GM04503 (cell line): ENCODE data around the gene PSMD6.

Experiments used
- DNase-seq: peaks from one replicate; pipeline ENCODE4 v3.0.0-alpha.2; 2012; ENCODE audit warnings: low read depth

PSMD6 gene

DNA sequence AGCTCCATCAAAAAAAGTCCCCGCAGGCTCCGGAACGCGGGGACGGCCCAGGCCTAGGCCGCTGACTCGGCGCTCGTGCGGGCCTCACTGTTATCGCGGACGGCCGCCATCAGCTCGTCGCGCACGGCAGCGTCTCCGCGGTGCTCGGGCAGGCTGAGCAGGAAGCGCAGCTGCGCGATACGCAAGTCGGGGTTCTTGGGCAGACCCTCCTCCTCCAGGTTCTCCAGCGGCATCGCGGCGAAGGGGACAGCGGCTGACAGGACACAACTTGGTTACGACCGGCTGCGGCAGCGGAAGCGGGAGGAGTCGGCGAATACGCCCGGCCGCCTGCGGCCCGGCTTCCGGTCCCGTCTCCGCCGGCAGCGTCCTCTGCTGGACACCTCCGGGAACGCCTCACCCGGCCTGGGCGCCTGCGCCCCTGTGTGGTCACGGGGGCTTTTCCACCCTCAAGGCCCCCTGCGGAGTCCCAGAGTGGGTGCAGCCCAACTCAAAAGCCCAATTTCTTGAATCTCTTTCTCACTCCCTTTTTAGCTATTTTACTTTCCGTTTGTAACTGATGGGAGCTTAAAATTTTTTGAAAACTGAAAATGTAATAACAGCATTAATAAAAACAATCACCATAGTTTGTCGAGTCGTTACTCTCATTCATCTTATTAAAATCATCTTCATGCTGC, at the start of gene PSMD6:
TSS of gene PSMD6 (minus strand) at position 308 of the 674 bp plus-strand sequence. CDS start at position 233, 75 bp downstream.
- DNase-seq: no peak

DNA sequence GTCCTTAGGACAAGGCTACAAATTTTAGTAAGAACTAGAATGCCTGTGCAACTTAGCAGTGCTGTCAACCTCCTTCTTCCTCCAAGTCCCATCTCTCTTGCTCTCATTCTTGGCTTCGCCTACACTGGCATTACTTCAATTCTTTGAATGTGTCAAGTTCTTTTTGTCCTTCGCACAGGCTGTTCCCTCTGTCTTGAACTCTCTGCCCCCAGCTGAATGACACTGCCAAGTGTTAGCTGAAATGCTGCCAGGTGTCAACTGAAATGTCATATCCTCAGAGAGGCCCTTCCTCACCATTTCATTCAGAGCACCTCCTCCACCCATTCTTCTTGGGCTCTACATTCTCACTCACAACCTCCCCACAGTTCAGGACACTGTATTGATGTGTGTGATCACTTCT, 48.8 kb upstream of the PSMD6 start:
- DNase-seq: no peak

DNA sequence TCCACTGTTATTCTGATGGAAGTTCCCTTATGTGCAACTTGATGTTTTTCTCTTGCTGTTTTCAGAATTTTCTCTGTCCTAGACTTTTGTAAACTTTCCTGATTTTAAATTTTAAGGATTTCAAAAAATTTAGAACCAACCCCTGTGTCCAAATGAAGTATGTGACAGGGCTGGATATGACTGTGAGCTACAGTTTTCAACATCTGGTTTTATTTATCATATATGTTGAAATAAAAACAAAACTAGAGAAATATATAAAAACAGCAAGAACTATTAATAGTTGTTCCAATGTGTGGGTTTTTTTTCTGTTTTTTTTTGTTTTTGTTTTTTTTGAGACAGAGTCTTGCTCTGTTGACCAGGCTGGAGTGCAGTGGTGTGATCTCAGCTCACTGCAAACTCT, 47.4 kb upstream of the PSMD6 start:
- no peak for DNase-seq

DNA sequence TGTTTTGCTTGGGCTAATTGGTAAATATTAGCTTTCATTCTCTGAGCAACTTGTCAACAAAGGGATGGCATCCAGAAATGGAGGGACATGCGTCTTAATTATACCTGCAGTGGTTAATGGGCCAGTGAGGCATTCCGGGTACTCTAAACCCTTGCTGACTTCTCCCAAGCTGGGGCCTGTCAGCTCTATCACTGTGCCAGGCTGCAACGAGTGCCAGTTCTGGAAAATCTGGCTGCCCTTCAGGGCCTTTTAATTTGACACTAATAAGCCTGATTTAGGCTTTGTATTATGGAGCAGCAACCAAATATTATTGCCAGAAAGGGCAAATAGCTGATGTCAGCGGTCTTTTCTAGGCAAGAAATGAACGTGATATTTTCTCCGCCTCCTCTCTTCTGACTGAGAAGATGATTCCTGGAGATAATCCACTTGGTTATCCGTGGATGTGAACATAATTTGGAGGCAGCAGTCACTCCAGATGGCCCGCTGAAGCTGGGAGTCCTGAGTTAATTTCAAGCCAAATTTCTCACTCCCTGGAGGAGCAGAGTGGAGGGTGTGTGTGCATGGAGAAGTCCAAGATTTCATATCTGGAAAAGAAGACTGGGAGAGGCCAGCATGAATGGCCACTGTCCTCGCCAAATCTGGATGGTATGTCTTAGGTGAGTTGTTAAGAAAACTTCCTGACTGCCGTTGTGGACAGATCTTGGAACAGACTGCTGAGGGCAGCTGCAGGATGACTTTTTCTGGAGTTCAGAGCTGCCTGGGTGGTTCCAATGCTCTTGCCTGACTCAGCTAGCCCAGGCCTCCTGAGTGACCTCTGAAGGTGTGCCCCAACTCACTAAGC, 44.4 kb upstream of the PSMD6 start:
- DNase-seq: no peak

DNA sequence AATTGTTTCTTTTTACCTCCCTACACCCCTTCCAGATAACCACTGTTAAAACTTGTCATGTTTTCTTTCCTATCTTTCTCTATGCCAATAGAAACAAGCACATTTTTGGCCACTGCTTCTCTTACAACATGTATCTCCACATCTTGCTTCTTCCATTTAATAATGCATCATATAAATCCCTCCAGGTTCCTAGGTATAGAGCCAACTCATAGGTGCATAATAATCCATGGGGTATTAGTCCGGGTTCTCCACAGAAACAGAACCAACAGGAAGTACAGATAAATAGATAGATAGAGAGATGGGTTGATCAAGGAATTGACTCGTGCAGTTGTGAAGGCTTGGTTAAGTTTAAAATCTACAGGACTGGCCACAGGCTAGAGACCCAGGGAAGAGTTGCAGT, 41.5 kb upstream of the PSMD6 start:
- DNase-seq: no peak

DNA sequence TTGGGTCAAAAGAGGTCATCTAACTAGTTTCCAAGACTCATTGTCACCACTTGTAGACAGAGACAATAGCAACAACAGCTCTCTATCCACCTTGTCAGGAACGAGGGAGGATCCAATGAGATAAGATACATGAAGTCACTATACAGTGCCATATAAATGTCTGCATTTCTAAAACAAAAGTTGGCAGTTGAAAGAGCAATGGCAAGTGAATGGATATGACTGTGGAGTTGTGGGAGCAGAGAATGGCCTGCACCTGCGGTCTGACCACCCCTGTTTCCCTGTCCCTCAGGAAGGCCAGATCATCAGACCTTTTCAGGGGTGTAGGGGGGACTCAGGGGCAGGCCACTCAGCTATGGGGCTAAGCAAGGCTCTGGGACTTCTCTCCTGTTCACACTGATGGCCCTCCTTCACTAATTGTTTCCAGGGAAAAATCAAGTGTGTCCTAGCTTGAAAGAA, 40.7 kb upstream of the PSMD6 start:
- no peak for DNase-seq

DNA sequence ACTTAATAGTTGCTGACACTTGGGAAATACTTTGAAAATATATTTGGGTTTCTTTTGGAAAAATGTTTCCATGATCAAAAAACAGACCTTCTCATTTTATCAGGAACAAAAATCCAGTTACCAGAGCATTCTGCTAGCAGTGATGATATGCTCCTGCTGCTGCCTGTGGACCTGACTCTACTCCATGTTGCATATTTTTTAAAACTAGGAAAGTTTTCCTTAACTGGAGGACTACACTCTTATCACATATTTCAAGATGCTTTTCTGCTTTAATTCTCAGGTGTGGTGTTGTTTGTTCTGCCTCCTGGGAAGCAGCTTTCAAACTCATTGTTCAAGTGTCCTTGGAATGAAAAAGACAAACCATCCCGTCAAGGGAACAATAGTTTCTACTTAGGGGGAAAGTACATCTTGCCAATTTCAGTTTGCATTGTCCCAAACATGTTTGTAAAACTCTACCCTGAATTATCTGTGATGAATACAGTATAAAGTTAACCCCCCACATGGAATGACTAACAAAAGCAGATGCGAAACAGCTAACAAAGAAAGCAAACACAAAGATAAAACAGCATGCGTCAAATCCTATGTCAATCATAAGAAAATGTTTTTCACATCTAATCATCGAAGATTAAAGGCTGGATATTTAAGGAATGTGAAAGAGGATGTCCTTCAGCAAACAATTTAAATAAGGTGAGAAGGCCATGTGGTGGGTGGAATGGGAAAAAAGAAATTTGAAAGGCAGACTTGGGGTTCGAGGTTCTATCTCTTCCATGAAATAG, 40.1 kb upstream of the PSMD6 start:
- DNase-seq: no peak

DNA sequence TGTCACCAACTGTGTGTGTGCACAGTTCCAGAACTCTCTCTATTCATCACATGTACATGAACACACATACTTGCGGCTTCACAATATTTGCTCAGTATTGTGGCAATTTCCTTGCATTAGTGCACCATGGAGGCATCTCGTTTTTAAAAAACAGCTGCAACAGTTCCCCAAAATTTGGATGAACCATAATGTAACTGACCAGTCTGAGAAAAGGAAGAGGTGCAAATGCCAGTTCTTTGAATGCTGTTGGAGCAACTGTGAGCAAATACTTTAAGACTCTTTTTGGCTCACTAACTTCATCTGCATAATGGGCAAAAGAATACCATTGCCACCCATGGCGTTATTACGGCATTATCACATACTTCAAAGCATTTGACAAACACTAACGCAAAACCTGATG, 38.3 kb upstream of the PSMD6 start:
- no peak for DNase-seq

DNA sequence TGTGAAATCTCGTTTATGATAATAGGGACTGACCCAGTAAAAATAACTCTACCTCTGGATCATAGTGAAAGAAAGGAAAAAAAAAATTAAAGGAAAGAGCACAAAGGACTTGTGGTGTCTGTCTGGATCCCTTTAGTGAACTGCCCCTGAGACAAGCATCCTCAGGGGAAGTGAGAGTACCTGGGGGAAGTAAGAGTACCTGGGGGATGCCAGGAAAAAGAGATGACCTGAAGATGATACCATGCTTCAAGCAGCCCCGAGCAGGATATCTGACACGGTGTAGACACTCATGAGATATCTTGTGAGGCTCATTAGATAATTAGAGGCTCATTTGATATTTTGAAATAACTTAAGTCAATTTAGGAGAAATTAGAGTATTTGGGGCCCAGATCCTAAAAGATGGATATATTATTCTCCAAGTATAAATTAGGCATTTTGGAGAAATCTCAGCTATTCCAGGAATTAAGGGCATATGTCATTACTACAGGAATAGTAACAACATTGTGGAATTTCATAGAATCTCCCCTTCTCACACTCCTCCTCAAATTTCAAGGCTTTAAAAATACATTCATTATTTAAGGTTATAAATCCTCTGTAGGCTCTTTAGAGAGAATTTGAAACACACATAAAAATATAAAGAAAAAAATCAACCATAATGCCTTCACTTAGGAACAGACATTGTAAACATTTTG, 36.3 kb upstream of the PSMD6 start:
- DNase-seq: no peak

DNA sequence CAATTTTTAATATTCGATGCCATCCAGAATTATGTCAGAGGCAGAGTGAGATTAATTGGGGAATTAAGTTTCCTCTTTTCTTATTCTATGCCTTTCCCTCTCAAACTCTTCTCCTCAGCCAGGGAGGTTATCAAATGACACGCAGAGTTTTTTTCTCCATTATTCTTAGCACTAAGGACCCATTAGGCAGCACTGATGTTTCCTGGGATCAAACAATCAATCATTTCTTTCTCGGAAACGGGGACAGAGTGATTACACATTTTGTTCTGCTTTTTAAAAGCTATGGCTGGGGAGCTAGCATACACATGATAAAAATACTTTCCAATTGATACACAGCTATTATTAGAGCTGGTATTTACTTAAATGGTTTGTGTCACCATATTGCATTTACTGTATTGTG, 35.3 kb upstream of the PSMD6 start:
- no peak for DNase-seq

DNA sequence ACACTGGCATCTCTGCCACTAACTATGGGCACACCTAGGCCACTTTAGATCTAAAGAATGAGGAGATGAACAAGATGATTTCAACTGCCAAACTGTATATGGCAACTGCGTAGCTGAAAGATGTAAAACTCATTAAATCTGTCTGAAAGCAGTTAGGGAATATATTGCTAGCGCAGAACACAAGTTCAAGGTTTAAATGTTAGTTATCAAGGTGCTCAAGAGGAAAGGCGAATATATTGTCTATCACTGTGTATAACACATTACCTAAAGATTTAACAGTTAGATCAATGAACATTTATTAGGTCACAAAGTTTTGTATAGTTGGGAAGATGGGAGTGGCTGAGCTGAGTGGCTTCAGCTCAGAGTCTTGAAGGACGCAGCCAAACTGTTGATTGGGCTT, 33.9 kb upstream of the PSMD6 start:
- DNase-seq: no peak

DNA sequence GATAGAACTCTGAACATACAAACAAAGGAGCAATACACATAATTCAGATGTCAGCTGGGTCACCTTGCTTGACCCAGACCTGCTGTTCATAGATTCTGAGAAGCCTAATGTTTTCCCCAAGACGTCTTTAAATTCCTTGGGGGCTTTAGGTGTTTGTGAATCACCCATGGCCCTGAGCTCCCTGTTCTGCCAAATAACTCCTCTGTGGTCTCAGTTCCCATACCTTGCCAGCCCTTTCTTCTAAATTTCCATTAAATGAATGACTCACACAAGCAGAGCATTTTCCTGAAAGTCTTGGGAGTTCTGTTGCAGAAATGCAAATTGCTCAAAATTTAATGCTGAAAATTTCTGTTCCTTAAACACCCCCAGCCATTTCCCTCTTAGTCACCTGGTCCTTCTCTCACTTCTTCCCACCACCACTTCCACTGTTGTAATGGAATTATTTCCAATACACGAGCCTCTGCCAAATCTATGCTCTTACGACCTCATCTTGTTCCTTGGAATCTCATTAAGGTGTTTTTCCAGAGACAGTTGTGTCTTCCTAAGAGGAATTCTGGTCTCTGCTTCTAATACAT, 33.4 kb upstream of the PSMD6 start:
- no peak for DNase-seq

DNA sequence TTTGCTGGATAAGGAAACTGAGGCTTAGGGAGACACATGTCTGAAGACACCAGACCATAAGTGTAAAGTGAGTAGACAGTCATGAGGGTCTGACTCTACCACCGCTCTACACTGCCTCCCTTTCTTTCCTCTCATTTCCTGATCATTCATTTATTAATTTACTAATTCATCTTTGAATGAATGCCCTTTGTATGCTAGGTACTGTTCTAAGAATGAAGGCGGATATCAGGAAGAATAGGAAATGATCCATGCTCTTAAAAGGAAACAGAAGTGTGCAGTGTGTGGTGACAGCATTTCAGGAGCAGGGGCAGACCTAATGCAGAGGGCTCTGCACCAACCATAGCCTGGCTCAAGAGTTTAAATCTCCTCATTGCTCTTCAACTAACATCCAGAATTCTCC, 31.8 kb upstream of the PSMD6 start:
- no peak for DNase-seq

DNA sequence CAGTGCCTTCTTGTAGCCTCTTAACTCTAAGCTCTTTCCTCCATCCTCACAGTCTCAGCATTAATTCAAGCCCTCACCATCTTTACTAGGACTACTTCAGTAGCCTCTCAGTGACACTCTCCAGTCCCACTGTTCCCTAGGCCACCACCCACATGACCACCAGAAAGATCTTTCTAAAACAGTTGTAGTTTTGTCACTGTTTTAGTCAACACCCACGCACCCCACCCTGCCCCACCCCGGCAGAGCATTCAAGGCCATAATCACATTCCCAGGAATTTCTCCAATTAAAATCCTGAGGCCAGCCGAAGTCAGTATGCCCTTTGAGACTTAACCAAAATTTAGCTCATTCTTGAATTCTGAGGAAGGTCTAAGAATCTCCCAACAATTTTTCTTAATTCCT, 31.2 kb upstream of the PSMD6 start:
- no peak for DNase-seq

DNA sequence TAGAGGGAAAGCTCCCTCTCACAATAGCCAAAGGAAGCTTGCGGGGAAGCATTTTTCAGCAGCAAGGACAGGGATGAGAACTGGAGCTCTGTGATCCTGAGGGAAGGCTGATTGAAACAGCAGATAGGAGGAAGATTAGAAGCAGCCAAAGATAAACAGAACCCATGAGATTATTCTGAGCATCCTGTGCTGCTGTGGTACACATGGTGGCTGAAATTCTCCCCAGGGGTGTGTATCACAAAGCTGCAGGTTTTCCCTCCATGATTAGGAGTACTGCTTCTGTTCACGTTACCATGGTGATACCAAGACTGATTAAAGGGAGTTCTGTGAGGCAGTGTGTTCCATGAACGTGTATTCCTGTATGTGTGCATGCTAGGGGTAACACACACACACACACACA, 30.3 kb upstream of the PSMD6 start:
- DNase-seq: no peak

DNA sequence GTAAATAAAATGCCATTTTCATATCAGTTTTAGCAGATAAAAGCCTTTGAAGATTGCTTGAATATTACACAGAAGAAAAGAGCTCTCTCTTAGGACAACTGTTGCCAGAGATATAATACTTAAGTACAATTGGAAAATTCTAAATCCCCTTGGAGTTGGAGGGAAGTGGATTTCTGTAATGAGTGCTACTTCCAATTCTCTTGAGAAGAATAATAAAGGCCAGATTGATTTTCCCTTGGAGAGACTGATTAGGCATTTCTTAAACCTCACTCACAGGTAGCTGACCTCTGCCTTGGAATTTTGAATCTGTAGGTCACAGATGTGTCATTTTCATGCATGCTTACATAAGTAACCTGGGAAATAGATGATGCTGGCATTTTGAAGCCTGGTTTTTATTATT, 29.8 kb upstream of the PSMD6 start:
- no peak for DNase-seq

DNA sequence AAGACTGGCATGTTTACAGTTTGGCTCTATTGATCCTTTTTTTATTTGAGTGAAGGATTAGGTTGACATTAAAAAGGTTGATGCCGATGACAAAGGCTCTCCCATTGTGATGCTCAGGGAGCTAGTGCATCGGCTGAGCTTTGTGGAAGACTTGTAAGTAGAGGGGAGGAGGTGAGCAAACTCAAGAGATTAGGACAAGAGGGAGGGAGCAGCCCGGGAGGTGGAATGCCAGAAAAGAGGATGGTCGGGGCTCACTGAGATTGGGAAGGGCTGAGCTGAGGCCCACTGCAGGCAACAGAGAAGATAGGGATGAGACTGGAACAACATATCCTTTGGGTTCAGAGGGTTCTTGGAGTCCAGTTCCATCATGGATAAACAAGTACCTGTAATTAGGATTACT, 26.5 kb upstream of the PSMD6 start:
- DNase-seq: no peak

DNA sequence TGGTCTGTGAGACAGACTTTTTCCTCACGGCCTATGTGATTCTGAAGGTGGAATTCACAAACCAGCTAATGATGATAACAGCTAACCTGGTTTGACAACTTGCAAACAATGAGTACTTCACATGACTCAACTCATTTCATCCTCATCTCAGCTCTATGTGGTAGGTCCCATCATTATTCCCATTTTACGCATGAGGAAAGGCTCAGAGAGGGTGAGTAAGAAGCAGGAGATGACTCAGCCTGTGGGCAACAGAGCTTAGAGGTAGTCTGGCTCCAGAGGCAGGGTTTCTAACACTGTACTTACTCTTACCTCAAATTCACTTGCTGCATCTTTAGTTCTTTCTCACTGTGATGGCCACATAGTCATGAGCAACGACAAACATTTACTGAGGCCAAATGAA, 25.8 kb upstream of the PSMD6 start:
- DNase-seq: no peak

DNA sequence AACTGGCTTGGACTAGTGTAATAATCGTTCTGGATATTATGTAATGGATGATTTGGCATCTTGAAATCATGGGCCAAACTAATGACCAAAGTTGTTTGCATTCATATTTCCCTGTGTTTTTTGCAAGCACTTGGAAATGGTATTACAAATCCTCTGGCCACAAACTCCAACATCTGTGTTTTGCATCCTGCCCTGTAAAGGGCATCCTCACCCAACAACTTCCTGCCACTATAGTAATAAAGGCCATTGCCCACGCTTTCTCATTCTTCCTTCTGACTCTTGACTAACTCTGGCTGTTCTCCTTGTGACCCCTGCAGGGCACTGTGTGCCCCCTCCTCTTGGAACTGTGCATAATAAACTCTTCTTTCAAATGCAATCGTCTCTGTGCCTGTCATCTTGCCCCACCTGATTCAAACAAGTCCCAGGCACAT, 25.4 kb upstream of the PSMD6 start:
- DNase-seq: peak; percentile 61

DNA sequence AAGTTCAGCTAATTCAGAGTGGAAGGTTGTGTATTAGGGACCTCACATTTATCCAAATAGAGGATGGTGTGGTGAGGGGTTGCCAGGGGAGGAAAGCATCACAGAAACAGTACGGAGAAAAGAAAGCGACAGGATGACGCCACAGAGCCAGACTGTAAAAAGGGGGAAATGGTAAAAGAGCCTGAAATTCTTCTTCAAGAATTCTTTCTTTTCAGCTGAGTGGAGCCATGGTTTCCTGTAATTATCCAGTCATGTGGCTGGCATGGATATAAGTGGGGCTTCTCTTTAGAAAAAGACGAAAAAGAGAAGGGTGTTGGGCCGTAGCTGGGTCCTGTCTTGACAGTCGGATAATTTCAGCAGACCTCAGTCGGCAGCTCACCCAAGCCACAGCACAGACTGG, 24.5 kb upstream of the PSMD6 start:
- DNase-seq: no peak

DNA sequence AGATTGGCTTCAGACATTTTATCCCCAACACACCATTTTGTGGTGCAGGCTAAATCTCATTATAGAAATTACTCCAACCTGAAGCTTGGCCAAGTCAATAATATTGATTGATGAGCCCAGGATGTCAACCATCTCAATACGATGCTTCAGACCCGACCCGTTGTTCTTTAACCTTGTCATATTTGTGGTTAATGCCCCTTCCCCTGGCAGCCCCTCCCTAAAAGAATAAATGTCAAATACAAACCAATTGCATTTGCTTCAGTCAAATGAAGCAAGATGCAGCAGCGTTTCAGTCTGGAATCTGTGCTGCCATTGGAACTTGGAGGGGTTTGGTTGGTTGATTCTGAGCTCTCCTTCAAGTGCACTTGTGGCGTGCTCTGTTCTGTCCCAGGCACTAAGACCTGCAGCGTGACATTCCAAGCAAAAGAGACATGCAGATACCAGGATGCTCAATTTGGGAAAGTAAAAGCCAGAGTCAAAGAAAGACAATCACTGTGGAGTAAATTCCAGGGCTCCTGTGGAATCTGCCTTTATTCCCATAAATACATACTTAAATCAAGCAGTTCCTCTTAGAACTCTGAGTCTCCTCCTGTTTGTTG, 23.8 kb upstream of the PSMD6 start:
- DNase-seq: no peak
